HepG2 (cell line): ENCODE results near the gene VPREB3. TPM values are rescaled to one million over a fixed set of nuclear protein-coding genes. Genes with fewer than 3 reads are reported as not detected.

ENCODE experiments used
- ARHGAP35 ChIP-seq: sonication (generic); formaldehyde crosslinking; IDR thresholded peaks from 2 replicates; pipeline ENCODE4 v1.9.0; 2022; ENCODE audit warnings: mild to moderate bottlenecking, inconsistent platforms, moderate library complexity, missing genetic modification reagents, borderline replicate concordance
- CENPT ChIP-seq: sonication (generic); formaldehyde crosslinking; IDR thresholded peaks from 2 replicates; pipeline ENCODE4 v1.8.0; 2022; ENCODE audit warnings: low read depth, mild to moderate bottlenecking, moderate library complexity, missing genetic modification reagents
- FOXO4 ChIP-seq: sonication (generic); formaldehyde crosslinking; conservative IDR thresholded peaks from 2 replicates; pipeline ENCODE4 v1.8.1; 2023; ENCODE audit warnings: missing genetic modification reagents
- HNRNPH1 ChIP-seq: fragments of 200-400 bp; formaldehyde crosslinking; optimal IDR thresholded peaks from 2 replicates; pipeline ENCODE3; 2017; ENCODE audit warnings: mild to moderate bottlenecking, low read depth, low read length
- ISL2 ChIP-seq: sonication (generic); formaldehyde crosslinking; IDR thresholded peaks from 2 replicates; pipeline ENCODE4 v1.5.0; 2020; ENCODE audit warnings: missing genetic modification reagents
- KDM5B ChIP-seq: sonication (generic); formaldehyde crosslinking; IDR thresholded peaks from 2 replicates; pipeline ENCODE4 v1.4.0; 2020; ENCODE audit warnings: missing genetic modification reagents, mild to moderate bottlenecking, borderline replicate concordance
- KLF13 ChIP-seq: sonication (generic); formaldehyde crosslinking; IDR thresholded peaks from 2 replicates; pipeline ENCODE4 v1.4.0; 2020; ENCODE audit warnings: mild to moderate bottlenecking, missing genetic modification reagents
- MTA3 ChIP-seq: sonication (generic); formaldehyde crosslinking; IDR thresholded peaks from 2 replicates; pipeline ENCODE4 v1.4.0; 2020; ENCODE audit warnings: missing genetic modification reagents
- PAWR ChIP-seq: sonication (generic); formaldehyde crosslinking; IDR thresholded peaks from 2 replicates; pipeline ENCODE4 v1.4.0; 2020; ENCODE audit warnings: missing genetic modification reagents, mild to moderate bottlenecking, borderline replicate concordance
- TIGD3 ChIP-seq: sonication (generic); formaldehyde crosslinking; IDR thresholded peaks from 2 replicates; pipeline ENCODE4 v1.5.1; 2020; ENCODE audit warnings: mild to moderate bottlenecking, missing genetic modification reagents, borderline replicate concordance
- ZBTB4 ChIP-seq: sonication (generic); formaldehyde crosslinking; IDR thresholded peaks from 2 replicates; pipeline ENCODE4 v1.4.0; 2020; ENCODE audit warnings: missing genetic modification reagents, mild to moderate bottlenecking, borderline replicate concordance
- ZFP90 ChIP-seq: sonication (generic); formaldehyde crosslinking; IDR thresholded peaks from 2 replicates; pipeline ENCODE4 v1.8.0; 2022; ENCODE audit warnings: missing genetic modification reagents, mild to moderate bottlenecking, inconsistent platforms, borderline replicate concordance
- ZKSCAN8 ChIP-seq: IDR thresholded peaks from 2 replicates; pipeline ENCODE4 v1.6.1; 2016; ENCODE audit warnings: borderline replicate concordance, missing genetic modification reagents, missing compliant biosample characterization
- ZNF142 ChIP-seq: sonication (generic); formaldehyde crosslinking; IDR thresholded peaks from 2 replicates; pipeline ENCODE4 v1.4.0; 2020; ENCODE audit warnings: missing genetic modification reagents
- ZNF713 ChIP-seq: sonication (generic); formaldehyde crosslinking; IDR thresholded peaks from 2 replicates; pipeline ENCODE4 v1.4.0; 2020; ENCODE audit warnings: mild to moderate bottlenecking, missing genetic modification reagents
- polyA plus RNA-seq, 8 experiments: library from polyadenylated mRNA; depleted of rRNA in 3 of 8; stranded (reverse) in 7 of 8; unstranded in 1 of 8; fragments of >200 nt; fragmentation: Illumina TruSeq in 4 of 8; extraction: Trizol in 4 of 8; gene quantifications; 2 replicates each; pipeline versions ENCODE4 v1.2.1 to v1.2.3, GENCODE V29; 2011 to 2016; ENCODE audit warnings: low read depth in 4 of 8, missing spikeins in 1 of 8, mixed read lengths in 1 of 8; ENCODE audit not compliant: insufficient read depth in 1 of 8
- total RNA-seq, 5 experiments: library from RNA; depleted of rRNA; stranded (reverse); fragments of >200 nt; fragmentation: Illumina TruSeq; extraction: Trizol; gene quantifications; 2 replicates each; pipeline ENCODE4 v1.2.3, GENCODE V29; 2016; ENCODE audit warnings: low read depth in 1 of 5

VPREB3 gene
- total and polyA plus RNA-seq, 2 of the 13 experiments (the other 11 are each of a cell fraction or from before 2014, with no cell fraction given) = 0.22 TPM; not detected in 1

- TF ChIP-seq ZNF142 (CRISPR knock-in tag) (peak; percentile 89), ZNF713 (no peak), ISL2 (CRISPR knock-in tag) (no peak), ZKSCAN8 (CRISPR knock-in tag) (peak; percentile 74; the same call in 1 of the 2 replicates), KLF13 (no peak), CENPT (peak; percentile 76), ARHGAP35 (CRISPR knock-in tag) (peak; percentile 41; the same call in 1 of the 2 replicates), TIGD3 (CRISPR knock-in tag) (no peak; the same call in 1 of the 2 replicates), MTA3 (CRISPR knock-in tag) (no peak), FOXO4 (CRISPR knock-in tag) (0 out of 2 replicates have a peak, but pooled peaks have one; percentile 20), KDM5B (CRISPR knock-in tag) (peak; percentile 89), ZFP90 (peak; percentile 98), ZBTB4 (peak; percentile 35; the same call in 1 of the 2 replicates), HNRNPH1 (no peak), PAWR (CRISPR knock-in tag) (no peak)
Measured at GRCh38 chr22:23716811-23717801, 37.1 kb downstream of the VPREB3 start (continued).
